Measurements from ENCODE around the gene SEMA4C.

Gene SEMA4C

GRCh38 chr2:96823198-96823597, 46.7 kb downstream of the SEMA4C start:
- DNase-seq (ENCODE audit: low read depth in 2 of 2, low spot score in 1 of 2): no peak

- no peak for DNase-seq (ENCODE audit: low read depth in 2 of 2, low spot score in 1 of 2)
Observed at GRCh38 chr2:96822786-96823185, 47.1 kb downstream of the SEMA4C start.

GRCh38 chr2:96821113-96821675, 48.7 kb downstream of the SEMA4C start:
- no peak for DNase-seq (ENCODE audit: low read depth in 2 of 2, low spot score in 1 of 2)

GRCh38 chr2:96819876-96820511, 49.9 kb downstream of the SEMA4C start:
- DNase-seq (ENCODE audit: low read depth in 2 of 2, low spot score in 1 of 2): no peak

- no peak for DNase-seq (ENCODE audit: low read depth in 2 of 2, low spot score in 1 of 2)
Observed at GRCh38 chr2:96819128-96819875, 50.6 kb downstream of the SEMA4C start.

- no peak for DNase-seq (ENCODE audit: low read depth in 2 of 2, low spot score in 1 of 2)
Observed at GRCh38 chr2:96817882-96818281, 52.0 kb downstream of the SEMA4C start.

- DNase-seq (ENCODE audit: low read depth in 2 of 2, low spot score in 1 of 2): no peak
Observed at GRCh38 chr2:96816836-96817702, 52.8 kb downstream of the SEMA4C start.

- DNase-seq (ENCODE audit: low read depth in 2 of 2, low spot score in 1 of 2): peak; percentile 89 to 94
Observed at GRCh38 chr2:96816127-96816835, 53.6 kb downstream of the SEMA4C start, which contains the start of gene CNNM3. Gene CNNM3 (plus strand): TSS chr2:96816268. CDS start chr2:96816278, 10 bp downstream.

GRCh38 chr2:96815326-96816126, 54.4 kb downstream of the SEMA4C start:
- DNase-seq (ENCODE audit: low read depth in 2 of 2, low spot score in 1 of 2): no peak

- DNase-seq (ENCODE audit: low read depth in 2 of 2, low spot score in 1 of 2): no peak
Observed at GRCh38 chr2:96813656-96814055, 56.2 kb downstream of the SEMA4C start.

- DNase-seq (ENCODE audit: low read depth in 2 of 2, low spot score in 1 of 2): no peak
Observed at GRCh38 chr2:96811917-96812316, 58.0 kb downstream of the SEMA4C start.

- no peak for DNase-seq (ENCODE audit: low read depth in 2 of 2, low spot score in 1 of 2)
Observed at GRCh38 chr2:96810783-96811192, 59.1 kb downstream of the SEMA4C start.

- DNase-seq (ENCODE audit: low read depth in 2 of 2, low spot score in 1 of 2): no peak
Observed at GRCh38 chr2:96809951-96810782, 59.7 kb downstream of the SEMA4C start.
